Neural cell (in vitro differentiated cells): ENCODE measurements around the gene HIRIP3. TPM values are rescaled to one million over a fixed set of nuclear protein-coding genes. Genes with fewer than 3 reads are reported as not detected.

Source experiments
- H2AFZ ChIP-seq: fragments of 200-600, 300-800 bp; sonication (generic), shearing (Covaris generic); 2 replicates; pipeline ENCODE4 v1.6.0; 2014; ENCODE audit warnings: low read depth, mild to moderate bottlenecking, antibody characterized with exemption, low read length, moderate library complexity
- H3F3A ChIP-seq: fragments of 200-600 bp; shearing (Covaris generic); 2 replicates; pipeline ENCODE4 v1.6.1; 2016; ENCODE audit warnings: mild to moderate bottlenecking, moderate library complexity, mixed read lengths, antibody characterized with exemption, low read length; ENCODE audit not compliant: insufficient read depth, poor library complexity, severe bottlenecking
- H3K27ac ChIP-seq: fragments of 200-600, 300-800 bp; sonication (generic), shearing (Covaris generic); 2 replicates; pipeline ENCODE4 v1.5.1; 2014; ENCODE audit warnings: mild to moderate bottlenecking, low read length, moderate library complexity
- H3K27me3 ChIP-seq: fragments of 300-800, 200-600 bp; sonication (generic), shearing (Covaris generic); 2 replicates; pipeline ENCODE4 v1.6.0; 2014; ENCODE audit warnings: mild to moderate bottlenecking, low read depth, low read length, moderate library complexity; ENCODE audit not compliant: insufficient read depth
- H3K36me3 ChIP-seq: fragments of 300-800, 200-600 bp; sonication (generic), shearing (Covaris generic); 2 replicates; pipeline ENCODE4 v1.5.1; 2014; ENCODE audit warnings: mild to moderate bottlenecking, antibody characterized with exemption, low read length, moderate library complexity; ENCODE audit not compliant: insufficient read depth
- H3K4me2 ChIP-seq: fragments of 300-800, 200-600 bp; sonication (generic), shearing (Covaris generic); 2 replicates; pipeline ENCODE4 v1.6.0; 2014; ENCODE audit warnings: mild to moderate bottlenecking, low read length
- H3K4me3 ChIP-seq: fragments of 300-800, 200-600 bp; sonication (generic), shearing (Covaris generic); 2 replicates; pipeline ENCODE4 v1.5.1; 2014; ENCODE audit warnings: mild to moderate bottlenecking, low read length, moderate library complexity
- H3K79me2 ChIP-seq: fragments of 200-600 bp; shearing (Covaris generic); replicated peaks from 2 replicates; pipeline ENCODE4 v1.6.0; 2014; ENCODE audit warnings: mild to moderate bottlenecking, low read length, moderate library complexity; ENCODE audit not compliant: insufficient read depth
- H3K9ac ChIP-seq: fragments of 300-800, 200-600 bp; sonication (generic), shearing (Covaris generic); 2 replicates; pipeline ENCODE4 v1.6.1; 2016; ENCODE audit warnings: mild to moderate bottlenecking, low read length, mixed read lengths
- H3K9me2 ChIP-seq: fragments of 200-600 bp; shearing (Covaris generic); 2 replicates; pipeline ENCODE4 v1.6.1; 2016; ENCODE audit warnings: mild to moderate bottlenecking, low read length, mixed read lengths; ENCODE audit not compliant: insufficient read depth
- H3K9me3 ChIP-seq: fragments of 200-600, 300-800 bp; sonication (generic), shearing (Covaris generic); 2 replicates; pipeline ENCODE4 v1.6.1; 2016; ENCODE audit warnings: mild to moderate bottlenecking, mixed run types, low read length, moderate library complexity, mixed read lengths
- H4K20me1 ChIP-seq: fragments of 200-600 bp; shearing (Covaris generic); 2 replicates; pipeline ENCODE4 v1.6.1; 2016; ENCODE audit warnings: mild to moderate bottlenecking, mixed run types; ENCODE audit not compliant: insufficient read depth
- CTCF ChIP-seq: fragments of 450-650 bp; IDR thresholded peaks from 2 replicates; pipeline ENCODE4 v1.5.1; 2014; ENCODE audit warnings: antibody characterized with exemption, mild to moderate bottlenecking, moderate library complexity; ENCODE audit not compliant: poor library complexity, severe bottlenecking
- EP300 ChIP-seq: fragments of 450-650 bp; conservative IDR thresholded peaks from 2 replicates; pipeline ENCODE4 v1.6.1; 2014; ENCODE audit warnings: antibody characterized with exemption, mild to moderate bottlenecking, moderate library complexity; ENCODE audit not compliant: poor library complexity, severe bottlenecking
- EZH2 ChIP-seq: fragments of 200-600, 300-800 bp; shearing (Covaris generic), sonication (generic); IDR thresholded peaks from 2 replicates; pipeline ENCODE4 v1.6.1; 2014; ENCODE audit warnings: antibody characterized with exemption, low read length, borderline replicate concordance, mild to moderate bottlenecking; ENCODE audit not compliant: insufficient read depth, poor library complexity, severe bottlenecking
- MXI1 ChIP-seq: fragments of 450-650 bp; conservative IDR thresholded peaks from 2 replicates; pipeline ENCODE4 v1.6.1; 2014; ENCODE audit warnings: antibody characterized with exemption, mild to moderate bottlenecking; ENCODE audit not compliant: poor library complexity, severe bottlenecking
- POLR2AphosphoS5 ChIP-seq: IDR thresholded peaks from 2 replicates; pipeline ENCODE4 v1.6.1; 2012
- RAD21 ChIP-seq: fragments of 450-650 bp; conservative IDR thresholded peaks from 2 replicates; pipeline ENCODE4 v1.6.1; 2014; ENCODE audit warnings: antibody characterized with exemption, mild to moderate bottlenecking, moderate library complexity
- REST ChIP-seq: IDR thresholded peaks from 2 replicates; pipeline ENCODE4 v1.6.1; 2012; ENCODE audit warnings: borderline replicate concordance
- SMC3 ChIP-seq: fragments of 450-650 bp; conservative IDR thresholded peaks from 2 replicates; pipeline ENCODE4 v1.6.1; 2014; ENCODE audit warnings: antibody characterized with exemption, mild to moderate bottlenecking, moderate library complexity; ENCODE audit not compliant: poor library complexity
- TAF1 ChIP-seq: IDR thresholded peaks from 2 replicates; pipeline ENCODE4 v1.6.1; 2012; ENCODE audit warnings: low read depth
- polyA plus RNA-seq: library from polyadenylated mRNA; depleted of rRNA; stranded (reverse); fragments of >200 nt; gene quantifications from 2 replicates; pipeline ENCODE4 v1.2.3, GENCODE V29; 2014

The HIRIP3 gene
- polyA plus RNA-seq, 1 donor from 2014 or later, result 51.2 TPM

- no peak overlapping the region for H2AFZ ChIP-seq
- TF ChIP-seq REST (no peak), TAF1 (no peak), CTCF (no peak), EP300 (no peak), RAD21 (no peak), SMC3 (no peak), EZH2 (no peak), MXI1 (no peak), POLR2AphosphoS5 (no peak)
- no peaks in the 10 kb centered on the region for H3F3A ChIP-seq
- H3K79me2 ChIP-seq, result no peaks in the 10 kb centered on the region
- H3K27ac ChIP-seq, result no peak overlapping the region
- H3K4me2 ChIP-seq, result no peak overlapping the region
- no peak overlapping the region for H3K9ac ChIP-seq
- no peaks in the 10 kb centered on the region for H4K20me1 ChIP-seq
- no peaks in the 10 kb centered on the region for H3K36me3 ChIP-seq
- H3K27me3 ChIP-seq, result no peaks in the 10 kb centered on the region
- H3K4me3 ChIP-seq, result no peak overlapping the region
- no peaks in the 10 kb centered on the region for H3K9me3 ChIP-seq
- H3K9me2 ChIP-seq, result no peaks in the 10 kb centered on the region
Measured at GRCh38 chr16:29990034-29990433, 5.4 kb downstream of the HIRIP3 start.

GRCh38 chr16:29989111-29989858, 6.1 kb downstream of the HIRIP3 start:
- no peaks in the 10 kb centered on the region for H3F3A ChIP-seq
- H4K20me1 ChIP-seq, result no peaks in the 10 kb centered on the region
- H3K36me3 ChIP-seq, result no peaks in the 10 kb centered on the region

More at GRCh38 chr16:29989111-29989858, 6.1 kb downstream of the HIRIP3 start:
- no peaks in the 10 kb centered on the region for H3K9me3 ChIP-seq
- H3K27ac ChIP-seq, result no peak overlapping the region
- no peak overlapping the region for H2AFZ ChIP-seq
- H3K9ac ChIP-seq, result no peak overlapping the region
- H3K4me2 ChIP-seq, result no peak overlapping the region
- H3K4me3 ChIP-seq, result no peak overlapping the region
- H3K9me2 ChIP-seq, result no peaks in the 10 kb centered on the region
- no peaks in the 10 kb centered on the region for H3K27me3 ChIP-seq
- TF ChIP-seq CTCF, result no peak
- TF ChIP-seq MXI1, result no peak
- TF ChIP-seq EP300, result no peak
- no peak for TF ChIP-seq POLR2AphosphoS5
- no peaks in the 10 kb centered on the region for H3K79me2 ChIP-seq
